GM21367 (cell line): Measurements from ENCODE around the gene HOXD10.

Experiments used
- ATAC-seq: cut with Tn5 transposase; IDR thresholded peaks from one replicate; pipeline ENCODE4 v1.9.1; 2021; ENCODE audit not compliant: unreplicated experiment

The HOXD10 gene

GRCh38 chr2:176160986-176161824, 44.6 kb downstream of the HOXD10 start:
- no peak for ATAC-seq

- no peak for ATAC-seq
Measured at GRCh38 chr2:176161825-176162626, 45.4 kb downstream of the HOXD10 start.

- ATAC-seq = no peak
Measured at GRCh38 chr2:176162911-176163671, 46.5 kb downstream of the HOXD10 start.

GRCh38 chr2:176163672-176164056, 47.1 kb downstream of the HOXD10 start:
- no peak for ATAC-seq

GRCh38 chr2:176164201-176164600, 47.6 kb downstream of the HOXD10 start:
- ATAC-seq = no peak

GRCh38 chr2:176164611-176165369, 48.2 kb downstream of the HOXD10 start:
- ATAC-seq = no peak

GRCh38 chr2:176165370-176166050, 48.9 kb downstream of the HOXD10 start:
- ATAC-seq = no peak

- no peak for ATAC-seq
Measured at GRCh38 chr2:176166272-176166671, 49.7 kb downstream of the HOXD10 start.

GRCh38 chr2:176167398-176167797, 50.8 kb downstream of the HOXD10 start:
- no peak for ATAC-seq

GRCh38 chr2:176169181-176169580, 52.6 kb downstream of the HOXD10 start:
- ATAC-seq = no peak
